Activated CD8-positive, alpha-beta T cell treated with anti-CD3 and anti-CD28 coated beads for 36 hours (primary cell): Measurements from ENCODE around the gene LRRC10. TPM values are rescaled to one million over a fixed set of nuclear protein-coding genes. Genes with fewer than 3 reads are reported as not detected.

Experiments
- ATAC-seq: fragments of 200-7000 bp; cut with Tn5 transposase; one replicate; pipeline ENCODE4 v1.10.0; 2021; ENCODE audit warnings: mild to moderate bottlenecking, moderate library complexity
- CTCF ChIA-PET: fragments of 350-600 bp; sonication (Branson Sonifier 250); formaldehyde crosslinking; loops from one replicate; lab custom pipeline; 2021; ENCODE audit warnings: antibody characterized with exemption; lab: Charles Lee
- POLR2A ChIA-PET: fragments of 350-600 bp; sonication (Branson Sonifier 250); formaldehyde crosslinking; loops from one replicate; lab custom pipeline; 2021; ENCODE audit warnings: antibody characterized with exemption; lab: Charles Lee
- DNase-seq: peaks from one replicate; pipeline ENCODE4 v3.0.0-alpha.2; 2020
- H3K27ac Mint-ChIP-seq: one replicate; pipeline ENCODE4 v1.8.0; 2021; ENCODE audit warnings: mild to moderate bottlenecking, mixed read lengths
- H3K27me3 Mint-ChIP-seq: one replicate; pipeline ENCODE4 v1.8.0; 2021; ENCODE audit warnings: mixed read lengths
- H3K36me3 Mint-ChIP-seq: one replicate; pipeline ENCODE4 v1.8.0; 2021; ENCODE audit warnings: low read depth, mixed read lengths
- H3K4me1 Mint-ChIP-seq: one replicate; pipeline ENCODE4 v1.8.0; 2021; ENCODE audit warnings: low read depth, mixed read lengths
- H3K4me3 Mint-ChIP-seq: one replicate; pipeline ENCODE4 v1.8.0; 2021; ENCODE audit warnings: mild to moderate bottlenecking, moderate library complexity, mixed read lengths
- H3K9me3 Mint-ChIP-seq: one replicate; pipeline ENCODE4 v1.8.0; 2021; ENCODE audit warnings: mixed read lengths
- CTCF ChIP-seq: fragments of 200-600 bp; IDR thresholded peaks from one replicate; pipeline ENCODE4 v1.8.0; 2022; ENCODE audit warnings: antibody characterized with exemption, mild to moderate bottlenecking
- intact Hi-C: fragments of 100-400 bp; cut with micrococcal nuclease; formaldehyde crosslinking; loops from one replicate; pipeline ENCODE4 v1.10.0; 2022
- microRNA-seq: library from miRNA; unstranded; fragments of <30 nt; microRNA quantifications from one replicate; pipeline ENCODE4 v1.2.0, GENCODE V29; 2022; ENCODE audit warnings: borderline microRNAs expressed, borderline replicate concordance
- total RNA-seq, 2 experiments: library from RNA; stranded (reverse); gene quantifications; one replicate each; pipeline ENCODE4 v1.2.3, GENCODE V29; 2021

The LRRC10 gene
- total RNA-seq, 2 experiments from 2014 or later, result not detected

GRCh38 chr12:69563166-69563762 lies 47.4 kb downstream of the LRRC10 start:
- H3K4me1 Mint-ChIP-seq, result no peaks in the 10 kb centered on the region
- no peak overlapping the region for H3K27ac Mint-ChIP-seq
- ChIA-PET POLR2A (no interaction called here), CTCF (interaction anchor here (0.8 to 1.6 kb wide), 4 partner anchors 8 to 228 kb away, joined by 3 to 5 read pairs (median 4); no protein-coding TSS in a partner anchor)
- H3K4me3 Mint-ChIP-seq, result no peak overlapping the region
- H3K27me3 Mint-ChIP-seq, result no peaks in the 10 kb centered on the region
- DNase-seq (no peak), ATAC-seq (no peak)
- peaks cover 7% of the 10 kb centered on the region for H3K36me3 Mint-ChIP-seq
- no peaks in the 10 kb centered on the region for H3K9me3 Mint-ChIP-seq
- no peak for TF ChIP-seq CTCF
- intact Hi-C loops, result no loop called here

Small RNA genes within 50 kb of the gene (microRNA-seq; reads per million reads assigned to microRNA genes)
- gene MIR3913-1 (not detected), gene MIR3913-2 (not detected)

Other genes with a start within 250 kb of the LRRC10 start
- 10 to 100 TPM in 1 of 2 experiments, 1 to 10 TPM in 1; 8.3 to 10.5 TPM for gene FRS2, start 140.5 kb downstream of the LRRC10 start, total RNA-seq
- 100 to 1,000 TPM; 389 to 403 TPM for gene CCT2, start 25.4 kb downstream of the LRRC10 start, total RNA-seq
- gene BEST3, start 88.4 kb upstream of the LRRC10 start, total RNA-seq, result not detected
- gene RAB3IP, start 128.0 kb upstream of the LRRC10 start, total RNA-seq, result 10 to 100 TPM; 31.4 to 37.2 TPM
- gene MYRFL, start 214.3 kb upstream of the LRRC10 start, total RNA-seq, result not detected